ENCODE measurements around the gene RASA3.

GRCh38 chr13:114082849-114083645, 49.4 kb downstream of the RASA3 start:
- no peak for TF ChIP-seq CTCF (IDR thresholded peaks at IDR 0.05)
- no peak for TF ChIP-seq POLR2A (IDR thresholded peaks at IDR 0.05; ENCODE audit: low read depth)

Data from esophagus muscularis mucosa (tissue), 3 donors.